GM23338 (cell line): Measurements from ENCODE around the gene SLC29A4.
"Not testable (repeated sequence)": the region's sequence is repeated elsewhere in the genome, so short reads cannot be mapped to it uniquely, and the experiment has no call there.

Experiments used
- CTCF ChIP-seq, 2 experiments: fragments of 200-600 bp in 1 of 2; sonication (generic) in 1 of 2; conservative IDR thresholded peaks; 2 replicates each; pipeline versions ENCODE4 v1.5.1 to v1.6.1; 2016 to 2017; ENCODE audit warnings: antibody characterized with exemption in 2 of 2, low read depth in 2 of 2, mild to moderate bottlenecking in 2 of 2, moderate library complexity in 1 of 2
- EZH2 ChIP-seq: fragments of 200-600 bp; sonication (generic); IDR thresholded peaks from one replicate; pipeline ENCODE4 v1.8.0; 2017; ENCODE audit warnings: antibody characterized with exemption, mild to moderate bottlenecking, low read depth; ENCODE audit not compliant: unreplicated experiment
- EZH2phosphoT487 ChIP-seq: fragments of 200-600 bp; sonication (generic); IDR thresholded peaks from one replicate; pipeline ENCODE4 v1.8.1; 2018; ENCODE audit warnings: antibody characterized with exemption; ENCODE audit not compliant: unreplicated experiment
- JUNB ChIP-seq: IDR thresholded peaks from one replicate; pipeline ENCODE4 v1.6.1; 2016; ENCODE audit warnings: antibody characterized with exemption; ENCODE audit not compliant: unreplicated experiment
- NANOG ChIP-seq: IDR thresholded peaks from 2 replicates; pipeline ENCODE4 v1.6.1; 2016; ENCODE audit warnings: antibody characterized with exemption, borderline replicate concordance
- POLR2AphosphoS5 ChIP-seq: IDR thresholded peaks from 2 replicates; pipeline ENCODE4 v1.6.1; 2016; ENCODE audit warnings: antibody characterized with exemption, low read depth
- ZNF331 ChIP-seq: fragments of 250-450 bp; sonication (Bioruptor Pico); IDR thresholded peaks from 2 replicates; pipeline ENCODE4 v1.5.0; 2020; ENCODE audit warnings: low read depth, mild to moderate bottlenecking, moderate library complexity
- TF ChIP-seq, protein P1 (sequence below): IDR thresholded peaks from one replicate; pipeline ENCODE4 v1.6.1; 2018; ENCODE audit warnings: antibody characterized with exemption; ENCODE audit not compliant: unreplicated experiment

DNA sequence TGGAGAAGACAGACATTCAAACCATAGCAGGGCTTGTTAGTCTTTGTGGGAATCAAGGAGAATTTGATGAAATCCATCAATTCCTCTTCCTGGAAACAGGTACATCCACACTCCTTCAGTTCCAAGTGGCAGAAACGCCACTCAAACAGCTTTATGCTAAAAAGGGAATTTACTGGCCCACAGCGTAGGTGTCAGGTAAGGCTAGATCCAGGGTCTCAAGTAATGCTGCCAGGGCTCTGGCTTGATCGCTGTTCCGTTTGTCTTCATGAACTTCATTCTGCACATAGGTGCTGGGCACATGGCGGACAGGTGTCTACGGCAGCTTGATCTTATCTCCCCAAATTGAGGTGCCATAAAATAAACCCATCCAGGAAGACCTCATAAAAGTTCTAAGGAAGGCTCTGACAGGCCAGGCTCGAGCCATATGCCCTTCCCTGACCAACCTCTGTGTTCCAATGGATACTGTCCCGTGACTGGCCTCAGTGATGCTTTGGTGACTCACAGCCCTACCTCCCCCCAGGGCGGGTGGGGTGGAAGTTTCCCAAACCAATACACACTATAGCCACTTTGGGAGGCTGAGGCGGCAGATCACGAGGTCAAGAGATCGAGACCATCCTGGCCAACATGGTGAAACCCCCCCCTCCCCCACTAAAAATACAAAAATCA, 12.6 kb upstream of the SLC29A4 start:
- not testable (repeated sequence) for TF ChIP-seq POLR2AphosphoS5; CTCF (conservative IDR thresholded peaks at IDR 0.05; ENCODE audit: low read depth in 2 of 2); EZH2; EZH2phosphoT487; JUNB; ZNF331 (CRISPR knock-in tag); NANOG
- TF ChIP-seq, protein P1, sequence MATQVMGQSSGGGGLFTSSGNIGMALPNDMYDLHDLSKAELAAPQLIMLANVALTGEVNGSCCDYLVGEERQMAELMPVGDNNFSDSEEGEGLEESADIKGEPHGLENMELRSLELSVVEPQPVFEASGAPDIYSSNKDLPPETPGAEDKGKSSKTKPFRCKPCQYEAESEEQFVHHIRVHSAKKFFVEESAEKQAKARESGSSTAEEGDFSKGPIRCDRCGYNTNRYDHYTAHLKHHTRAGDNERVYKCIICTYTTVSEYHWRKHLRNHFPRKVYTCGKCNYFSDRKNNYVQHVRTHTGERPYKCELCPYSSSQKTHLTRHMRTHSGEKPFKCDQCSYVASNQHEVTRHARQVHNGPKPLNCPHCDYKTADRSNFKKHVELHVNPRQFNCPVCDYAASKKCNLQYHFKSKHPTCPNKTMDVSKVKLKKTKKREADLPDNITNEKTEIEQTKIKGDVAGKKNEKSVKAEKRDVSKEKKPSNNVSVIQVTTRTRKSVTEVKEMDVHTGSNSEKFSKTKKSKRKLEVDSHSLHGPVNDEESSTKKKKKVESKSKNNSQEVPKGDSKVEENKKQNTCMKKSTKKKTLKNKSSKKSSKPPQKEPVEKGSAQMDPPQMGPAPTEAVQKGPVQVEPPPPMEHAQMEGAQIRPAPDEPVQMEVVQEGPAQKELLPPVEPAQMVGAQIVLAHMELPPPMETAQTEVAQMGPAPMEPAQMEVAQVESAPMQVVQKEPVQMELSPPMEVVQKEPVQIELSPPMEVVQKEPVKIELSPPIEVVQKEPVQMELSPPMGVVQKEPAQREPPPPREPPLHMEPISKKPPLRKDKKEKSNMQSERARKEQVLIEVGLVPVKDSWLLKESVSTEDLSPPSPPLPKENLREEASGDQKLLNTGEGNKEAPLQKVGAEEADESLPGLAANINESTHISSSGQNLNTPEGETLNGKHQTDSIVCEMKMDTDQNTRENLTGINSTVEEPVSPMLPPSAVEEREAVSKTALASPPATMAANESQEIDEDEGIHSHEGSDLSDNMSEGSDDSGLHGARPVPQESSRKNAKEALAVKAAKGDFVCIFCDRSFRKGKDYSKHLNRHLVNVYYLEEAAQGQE: not testable (repeated sequence)
